ENCODE measurements around the gene SCAMP4.

DNA sequence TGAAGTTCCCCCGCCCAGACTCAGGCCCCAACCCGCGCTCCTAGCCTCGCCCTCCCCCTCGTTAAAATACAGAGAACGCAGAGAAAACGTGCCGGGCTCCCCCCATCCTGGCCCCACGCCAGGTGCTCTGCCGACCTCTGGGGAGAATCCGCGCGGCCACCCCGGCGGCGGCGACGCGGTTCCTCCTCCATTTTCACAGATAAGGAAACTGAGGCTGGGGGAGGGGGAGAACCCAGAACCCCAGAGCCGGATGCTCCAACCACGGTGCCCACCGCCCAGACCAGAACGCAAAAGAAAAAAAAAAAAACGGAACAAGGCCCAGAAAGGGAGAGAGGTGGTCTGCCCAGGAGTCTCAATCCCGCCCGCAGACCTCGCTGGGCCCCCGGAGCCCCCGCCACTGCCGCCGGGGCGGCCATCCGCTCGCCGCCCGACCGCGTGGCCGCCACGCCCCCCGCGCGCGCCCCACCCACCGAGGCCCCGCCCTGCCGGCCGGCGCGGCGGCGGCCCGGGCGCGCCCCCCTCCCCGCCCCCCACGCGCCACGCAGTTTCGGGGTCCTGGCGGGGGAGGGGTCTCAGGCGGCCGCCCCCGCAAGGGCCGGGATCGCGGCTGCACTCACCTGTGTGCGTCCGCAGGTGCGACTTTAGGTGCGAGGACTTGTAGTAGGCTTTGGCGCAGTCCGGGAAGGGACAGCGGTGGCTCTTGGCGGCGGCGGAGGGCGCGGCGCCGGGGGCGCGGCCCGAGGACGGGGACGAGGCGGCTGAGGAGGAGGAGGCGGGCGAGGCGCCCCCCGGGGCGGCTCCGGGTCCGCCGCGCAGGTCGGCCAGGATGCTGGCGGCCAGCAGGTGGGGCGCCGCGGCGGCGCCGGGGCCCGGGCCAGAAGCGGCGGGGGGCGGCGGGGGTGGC, 42.5 kb upstream of the SCAMP4 start:
- TF ChIP-seq TCF12 (IDR thresholded peaks at IDR 0.05; ENCODE audit: low read depth) (no peak; the same call in 1 of the 2 replicates), EP300 (IDR thresholded peaks at IDR 0.05; ENCODE audit: borderline replicate concordance) (no peak), YY1 (IDR thresholded peaks at IDR 0.05; ENCODE audit: low read depth) (no peak), TAF1 (IDR thresholded peaks at IDR 0.05; ENCODE audit: low read depth) (no peak), RAD21 (IDR thresholded peaks at IDR 0.05; ENCODE audit: low read depth) (no peak)

Measured in Ishikawa (cell line).